Lung microvascular endothelial cell (primary cell): ENCODE measurements around the gene MRPL23. TPM values are rescaled to one million over a fixed set of nuclear protein-coding genes. Genes with fewer than 3 reads are reported as not detected.

Source experiments
- DNase-seq, 2 donors: peaks; one replicate each; pipeline versions ENCODE4 v3.0.0 to v3.0.0-alpha.2; 2010; ENCODE audit warnings: low read depth in 2 of 2
- total RNA-seq: library from RNA; depleted of rRNA; stranded (reverse); fragments of >200 nt; gene quantifications from 2 replicates; pipeline ENCODE4 v1.2.1, GENCODE V29; 2014

Gene MRPL23
- total RNA-seq, 1 donor from 2014 or later, result 77.6 TPM

DNA sequence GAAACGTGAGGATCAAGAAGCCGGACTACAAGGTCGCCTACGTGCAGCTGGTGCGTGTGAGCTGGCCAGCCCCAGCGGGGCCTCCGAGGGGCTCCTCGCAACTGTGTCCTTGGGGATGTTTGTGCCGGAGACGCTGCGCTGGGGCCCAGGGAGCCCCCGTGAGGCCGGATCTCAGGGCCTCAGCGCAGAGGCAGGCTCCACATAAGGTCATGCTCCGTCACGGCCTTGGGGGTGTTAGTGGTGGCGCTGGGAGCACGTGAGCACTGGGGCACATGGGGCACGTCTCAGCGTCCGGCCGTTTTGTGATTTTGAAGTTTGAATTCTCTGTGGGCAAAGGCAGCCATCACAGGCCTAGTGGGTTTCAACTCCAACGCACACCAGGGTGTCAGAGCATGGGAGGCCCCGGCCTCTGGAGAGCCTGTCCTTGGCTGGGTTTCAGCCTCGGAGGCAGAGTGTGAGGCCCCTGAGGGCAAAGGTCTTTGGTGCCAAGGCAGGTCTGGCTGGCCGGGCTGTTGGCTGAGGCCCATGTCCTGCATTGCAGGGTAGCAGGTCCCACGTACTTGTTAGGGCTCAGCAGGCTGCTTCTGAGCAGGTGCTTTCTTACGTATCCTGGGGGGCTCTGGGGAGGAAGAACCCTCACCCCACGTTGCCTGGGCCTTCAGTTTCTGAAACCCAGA is 5.8 kb downstream of the MRPL23 start:
- DNase-seq, result no peak

GRCh38 chr11:1953489-1954266 is 6.5 kb downstream of the MRPL23 start:
- no peak for DNase-seq

- DNase-seq, result no peak
Observed at GRCh38 chr11:1958367-1958766, 11.2 kb downstream of the MRPL23 start.

GRCh38 chr11:1959786-1960185 is 12.7 kb downstream of the MRPL23 start:
- DNase-seq, result no peak

- no peak for DNase-seq
Observed at GRCh38 chr11:1963864-1964263, 16.7 kb downstream of the MRPL23 start.

GRCh38 chr11:1964348-1964747 is 17.2 kb downstream of the MRPL23 start:
- no peak for DNase-seq

- DNase-seq, result no peak
Observed at GRCh38 chr11:1964955-1965354, 17.8 kb downstream of the MRPL23 start.

- DNase-seq, result no peak
Observed at GRCh38 chr11:1966531-1966930, 19.4 kb downstream of the MRPL23 start.

DNA sequence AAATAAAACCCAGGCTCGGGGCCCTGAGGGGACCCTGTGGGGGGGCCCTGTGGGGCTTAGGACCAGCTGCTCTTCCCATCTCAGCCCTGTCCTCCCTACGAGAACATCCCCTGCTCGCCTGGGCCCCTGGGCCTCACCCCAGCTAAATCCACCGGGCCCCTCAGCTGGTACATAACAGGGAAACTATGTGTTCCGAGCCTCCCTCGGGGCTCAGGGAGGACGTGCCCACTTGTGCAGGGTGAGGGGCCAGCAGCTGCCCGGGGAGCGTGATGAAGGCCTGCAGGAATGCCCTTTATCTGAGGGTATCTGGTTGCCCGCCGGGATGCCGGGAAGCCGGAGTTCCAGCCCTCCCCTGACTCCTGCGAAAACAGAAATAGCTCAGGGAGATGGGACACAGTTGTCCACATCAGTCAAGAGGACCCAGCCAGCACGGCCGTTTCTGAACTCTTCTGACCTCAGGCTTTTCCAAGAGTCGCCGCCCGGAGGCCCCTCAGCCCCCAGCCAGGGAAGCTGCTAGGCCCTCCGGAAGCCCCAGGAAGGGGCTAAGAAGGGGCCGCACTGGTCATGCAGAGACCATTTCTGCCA is 20.6 kb downstream of the MRPL23 start:
- DNase-seq, result no peak

DNA sequence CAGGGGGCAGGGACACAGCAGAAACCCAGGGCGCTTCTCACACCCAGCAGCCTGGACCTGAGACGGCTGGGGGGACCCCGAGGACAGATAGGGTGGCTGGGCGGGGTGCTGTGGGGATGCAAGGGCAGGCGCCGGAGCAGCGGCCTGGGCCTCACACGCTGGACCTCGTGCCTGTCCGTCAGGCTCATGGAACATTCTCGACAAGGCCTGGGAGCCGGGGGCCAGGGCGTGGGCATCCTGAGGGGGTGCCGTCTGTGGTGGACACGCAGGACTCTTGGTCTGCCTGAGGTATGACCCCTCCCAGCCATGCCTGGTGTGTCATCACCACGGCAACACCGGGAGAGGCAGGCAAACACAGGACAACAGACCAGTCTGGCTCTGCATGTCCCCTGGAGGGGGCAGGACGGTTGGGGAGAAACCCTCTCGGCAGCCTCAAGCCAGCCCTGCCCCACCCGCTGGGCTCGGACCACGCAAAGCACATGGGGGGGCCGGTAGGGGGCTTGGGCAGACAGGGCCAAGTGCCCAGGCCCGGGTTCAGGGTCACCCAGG is 21.4 kb downstream of the MRPL23 start:
- DNase-seq, result no peak

- DNase-seq, result no peak
Observed at GRCh38 chr11:1969035-1969434, 21.9 kb downstream of the MRPL23 start.

DNA sequence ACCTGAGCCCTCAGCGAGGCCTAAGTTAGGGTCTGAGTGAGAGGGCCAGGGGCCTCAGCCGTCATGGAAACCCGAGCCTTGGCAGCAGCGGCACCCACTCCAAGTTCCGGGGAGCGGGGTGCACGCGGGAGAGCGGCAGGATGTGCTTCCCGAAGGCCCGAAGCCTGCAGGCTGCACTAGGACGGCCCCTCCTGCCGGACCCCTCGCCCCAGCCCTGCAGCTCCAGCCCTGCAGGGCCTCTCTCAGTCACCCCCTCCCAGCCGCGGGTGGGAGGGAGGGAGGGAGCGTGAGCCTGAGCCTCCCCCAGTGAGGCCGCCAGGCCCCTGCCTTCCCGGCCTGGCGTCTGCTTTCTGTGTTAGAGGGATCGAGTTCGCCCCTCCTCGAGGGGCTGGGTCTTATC is 22.6 kb downstream of the MRPL23 start:
- no peak for DNase-seq

DNA sequence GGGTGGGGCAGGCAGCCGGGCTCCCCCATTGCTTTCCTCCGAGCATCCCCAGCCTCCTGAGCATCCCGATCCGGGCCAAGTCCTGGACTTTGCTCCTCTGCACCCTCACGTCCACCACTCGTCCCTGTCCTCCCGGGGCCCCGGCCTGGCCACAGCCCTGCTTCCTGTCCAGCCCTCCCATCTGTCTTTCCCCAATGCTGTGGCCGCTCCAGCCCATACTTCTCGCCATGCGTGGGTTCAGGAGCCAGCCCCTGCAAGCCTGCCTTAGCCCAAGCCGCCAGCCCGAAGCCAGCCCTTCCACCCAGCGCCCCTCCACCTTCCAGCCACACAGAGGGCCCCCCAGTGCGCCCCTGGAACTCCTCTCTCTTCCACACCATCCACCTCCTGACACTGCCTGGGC is 23.8 kb downstream of the MRPL23 start:
- DNase-seq, result no peak

DNA sequence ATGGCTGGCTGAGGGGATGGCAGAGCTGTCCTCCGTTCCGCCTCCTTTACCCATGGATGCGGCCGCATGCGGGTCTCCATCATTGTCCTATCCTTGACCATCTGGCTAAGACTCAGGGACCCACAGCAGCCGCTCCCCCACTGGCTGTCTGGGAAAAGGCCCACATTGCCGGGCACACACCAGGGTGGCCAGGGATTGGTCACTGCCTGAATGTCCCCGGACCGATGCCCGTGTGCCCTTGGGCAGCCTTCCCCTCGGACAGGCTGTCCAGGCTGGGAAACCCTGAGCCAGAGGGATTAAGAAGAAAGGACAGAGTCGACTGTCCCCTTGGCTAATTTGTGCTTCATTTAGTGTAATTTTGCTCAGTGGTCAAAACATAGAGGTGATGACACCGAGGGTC is 28.1 kb downstream of the MRPL23 start:
- no peak for DNase-seq

DNA sequence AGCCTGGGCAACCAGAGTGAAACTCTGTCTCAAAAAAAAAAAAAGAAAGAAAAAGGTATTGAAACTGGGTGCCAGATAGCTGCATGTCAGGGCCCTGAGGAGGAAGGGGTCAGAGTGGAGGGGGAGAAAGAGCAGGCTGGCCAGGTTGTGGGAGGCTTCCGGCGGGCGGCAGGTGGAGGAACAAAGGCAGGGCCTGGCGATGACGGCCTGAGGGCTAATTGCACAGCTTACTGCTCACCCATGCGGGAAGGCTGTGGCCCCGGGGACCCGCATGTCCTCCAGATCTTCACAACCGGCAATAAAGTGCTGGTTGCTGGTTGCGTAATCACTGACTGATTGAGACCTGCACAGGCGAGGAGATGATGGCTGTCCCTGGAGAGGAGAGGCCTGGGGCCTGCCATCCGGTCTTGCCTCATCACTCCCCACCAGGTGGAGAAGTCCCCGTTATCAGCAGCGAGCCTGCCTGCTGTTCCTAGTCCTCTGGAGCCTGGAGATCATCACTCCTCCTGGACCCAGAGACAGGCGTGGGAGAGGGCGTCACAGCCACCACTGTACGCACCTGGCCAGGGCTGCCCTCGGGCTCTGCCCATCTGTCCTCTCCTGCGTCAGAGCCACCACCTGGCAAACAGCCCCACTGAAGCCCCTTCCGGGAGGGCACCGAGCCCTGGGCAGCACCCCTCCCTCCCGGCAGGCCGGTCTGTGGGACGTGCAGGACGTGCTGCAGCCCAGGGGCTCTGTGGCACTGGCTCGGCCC is 31.8 kb downstream of the MRPL23 start:
- DNase-seq, result no peak

- no peak for DNase-seq
Observed at GRCh38 chr11:1979607-1980006, 32.5 kb downstream of the MRPL23 start.

DNA sequence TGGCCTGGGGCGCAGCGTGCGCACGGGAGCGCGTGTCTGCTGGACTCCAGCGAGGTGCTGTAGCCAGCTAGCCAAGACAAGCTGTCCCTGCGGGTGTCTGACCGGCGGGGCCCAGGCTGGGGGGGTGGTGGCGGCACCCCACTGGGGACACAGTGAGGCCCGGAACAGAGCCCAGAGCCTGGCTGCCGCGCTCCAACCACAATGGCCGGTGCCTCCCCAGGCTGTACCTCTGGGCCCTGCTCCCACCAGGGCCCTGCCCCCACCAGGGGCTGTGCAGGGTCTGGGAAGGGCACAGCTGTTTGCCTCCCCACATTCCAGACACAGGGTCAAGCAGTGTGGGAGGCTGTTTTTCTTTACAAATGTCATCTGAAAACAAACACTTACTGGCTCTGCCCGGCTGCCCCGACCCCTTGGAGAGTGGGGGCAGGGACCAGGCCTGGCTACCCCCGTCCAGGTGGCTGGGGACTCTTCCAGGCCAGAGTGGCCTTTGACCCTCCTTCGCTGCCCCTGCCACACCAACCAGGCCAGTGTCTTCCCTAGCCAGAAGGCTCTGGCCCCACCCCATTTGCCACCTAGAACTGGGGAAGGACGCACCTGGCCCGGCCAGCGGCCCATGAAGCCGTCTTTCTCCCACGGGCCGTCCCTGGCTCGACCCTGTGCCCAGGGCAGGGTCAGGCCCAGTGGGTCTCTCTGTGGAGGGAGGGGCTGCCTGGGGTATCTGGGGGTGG is 35.9 kb downstream of the MRPL23 start:
- no peak for DNase-seq

DNA sequence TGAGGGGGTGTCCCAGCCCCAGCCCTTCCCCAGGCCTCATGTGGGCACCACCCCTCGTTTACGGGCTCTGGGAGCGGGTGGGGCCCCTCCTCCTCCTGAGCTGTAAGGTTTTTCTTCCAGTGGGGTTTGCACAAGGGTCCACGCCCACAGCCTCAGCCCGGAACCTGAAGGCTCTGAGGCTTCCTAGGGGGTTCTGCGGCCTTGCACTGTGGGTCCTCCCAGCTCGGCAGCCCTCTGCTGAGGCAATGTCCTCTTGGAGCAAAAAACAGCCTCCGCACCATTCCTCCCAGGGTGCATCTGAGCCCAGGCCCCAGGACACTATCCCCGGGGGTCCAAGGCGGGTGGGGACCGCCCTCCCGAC is 36.4 kb downstream of the MRPL23 start:
- DNase-seq, result no peak

- no peak for DNase-seq
Observed at GRCh38 chr11:1987024-1987423, 39.9 kb downstream of the MRPL23 start.

- DNase-seq, result no peak
Observed at GRCh38 chr11:1988174-1988573, 41.0 kb downstream of the MRPL23 start.

DNA sequence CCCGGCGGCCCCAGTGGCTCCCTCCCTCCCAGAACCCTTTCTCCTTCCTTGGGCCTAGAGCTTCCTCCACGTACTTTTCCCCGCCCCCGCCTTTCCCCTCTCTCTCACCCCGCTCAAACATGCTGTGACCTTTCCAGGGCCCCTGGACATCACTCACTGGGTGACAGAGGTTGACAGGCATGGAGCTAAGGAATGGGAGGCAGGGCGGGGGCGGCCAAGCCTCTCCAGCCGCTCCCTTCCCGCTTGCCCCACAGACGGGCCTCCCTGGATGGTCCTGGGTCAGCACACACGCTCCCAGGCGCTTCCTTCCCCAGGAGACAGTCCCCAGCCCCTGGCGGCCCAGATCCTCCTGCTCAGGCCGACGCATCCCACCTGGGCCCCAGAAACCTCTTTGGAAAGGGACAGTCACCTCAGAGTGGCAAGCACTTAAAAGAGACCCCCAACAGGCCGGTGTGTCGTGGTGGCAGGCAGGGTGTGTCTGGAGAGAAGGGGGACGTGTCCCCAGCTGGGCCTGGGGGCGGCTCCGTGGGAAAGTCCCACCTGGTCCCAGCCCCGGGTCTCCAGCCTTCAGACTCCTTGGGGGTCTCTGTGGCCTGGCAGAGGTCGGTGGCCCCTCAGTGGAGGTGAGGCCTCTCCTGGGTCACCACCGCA is 41.7 kb downstream of the MRPL23 start:
- no peak for DNase-seq
